GM21367 (cell line): ENCODE data around the gene GPRC5D.

Experiments
- ATAC-seq: cut with Tn5 transposase; IDR thresholded peaks from one replicate; pipeline ENCODE4 v1.9.1; 2021; ENCODE audit not compliant: unreplicated experiment

GPRC5D gene

GRCh38 chr12:12979731-12980259, 27.8 kb upstream of the GPRC5D start:
- ATAC-seq, result no peak

GRCh38 chr12:12979126-12979525, 27.2 kb upstream of the GPRC5D start:
- ATAC-seq, result no peak

GRCh38 chr12:12977231-12977630, 25.3 kb upstream of the GPRC5D start:
- ATAC-seq, result no peak

- no peak for ATAC-seq
These were observed 24.4 kb upstream of the GPRC5D start for GRCh38 chr12:12976366-12976765.

- no peak for ATAC-seq
These were observed 23.5 kb upstream of the GPRC5D start for GRCh38 chr12:12975322-12976077.

- ATAC-seq, result no peak
These were observed 22.2 kb upstream of the GPRC5D start for GRCh38 chr12:12974211-12974610.

GRCh38 chr12:12973019-12973418, 21.0 kb upstream of the GPRC5D start:
- no peak for ATAC-seq

- no peak for ATAC-seq
These were observed 13.9 kb upstream of the GPRC5D start for GRCh38 chr12:12965836-12966235.

- ATAC-seq, result no peak
These were observed 12.3 kb upstream of the GPRC5D start for GRCh38 chr12:12964255-12964654.

GRCh38 chr12:12960639-12961209, 8.8 kb upstream of the GPRC5D start:
- no peak for ATAC-seq

GRCh38 chr12:12958886-12959285, 6.9 kb upstream of the GPRC5D start:
- no peak for ATAC-seq

GRCh38 chr12:12954878-12955625, 3.1 kb upstream of the GPRC5D start:
- ATAC-seq, result no peak

- no peak for ATAC-seq
These were observed 2.4 kb upstream of the GPRC5D start for GRCh38 chr12:12954356-12954755.

- ATAC-seq, result no peak
These were observed 466 bp downstream of the GPRC5D start for GRCh38 chr12:12951504-12951903.

- ATAC-seq, result no peak
These were observed 4.1 kb downstream of the GPRC5D start for GRCh38 chr12:12947902-12948301.

- no peak for ATAC-seq
These were observed 5.1 kb downstream of the GPRC5D start for GRCh38 chr12:12946686-12947355.

- no peak for ATAC-seq
These were observed 6.4 kb downstream of the GPRC5D start for GRCh38 chr12:12945591-12945990.

- no peak for ATAC-seq
These were observed 8.2 kb downstream of the GPRC5D start for GRCh38 chr12:12943586-12944260.

GRCh38 chr12:12941450-12942350, 10.3 kb downstream of the GPRC5D start:
- no peak for ATAC-seq

- ATAC-seq, result no peak
These were observed 12.1 kb downstream of the GPRC5D start for GRCh38 chr12:12939888-12940287.
